ENCODE measurements around the gene ODF2. TPM values are rescaled to one million over a fixed set of nuclear protein-coding genes. Genes with fewer than 3 reads are reported as not detected.

The ODF2 gene
- total and polyA plus RNA-seq, 2 of the 13 experiments (the other 11 are each of a cell fraction or from before 2014, with no cell fraction given), result 9.8 to 31.3 TPM

- WGBS (ENCODE audit: low lambda C conversion rate), result 0% methylated on average over 1 of the region's 1 CpG
- ChIA-PET POLR2A (interaction anchor here (1.5 to 2.1 kb wide), 3 partner anchors 10 to 141 kb away, joined by 3 to 11 read pairs (median 5); partner anchors contain the start of genes GLE1 and SPTAN1), CTCF (ENCODE audit: low intra/inter-chr PET ratio, low total read pairs) (no interaction called here)
- BruUV-seq (replicated peaks), result no TSS peak
- Histone ChIP-seq H3K9me3 (ENCODE audit: low read length) (no peaks in the 10 kb centered on the region), H3K9ac (ENCODE audit: insufficient read depth, low read depth, low read length) (peak overlapping the region; percentile 18; the same call in 1 of the 2 replicates), H3K4me3 (replicated peaks in 1 of 3; ENCODE audit: insufficient read depth in 1 of 3, low read depth in 2 of 3, low read length in 3 of 3) (no peak overlapping the region), H3K27me3 (ENCODE audit: control insufficient read depth in 1 of 2, insufficient read depth in 2 of 2, low read length in 2 of 2) (no peaks in the 10 kb centered on the region), H3K4me2 (ENCODE audit: low read depth, low read length) (no peak overlapping the region), H3K79me2 (ENCODE audit: insufficient read depth, low read length) (no peaks in the 10 kb centered on the region), H3K36me3 (replicated peaks in 1 of 2; ENCODE audit: control insufficient read depth in 1 of 2, insufficient read depth in 2 of 2, low read length in 2 of 2) (peaks cover 19 to 49% of the 10 kb centered on the region in 2 experiments), H4K20me1 (ENCODE audit: insufficient read depth, low read length) (no peaks in the 10 kb centered on the region), H2AFZ (ENCODE audit: low read length) (no peak overlapping the region), H3K4me1 (ENCODE audit: insufficient read depth, low read length) (peaks cover 17% of the 10 kb centered on the region), H3K27ac (ENCODE audit: extremely low read length, insufficient read depth, low read length) (peak overlapping the region; percentile 46)
- no peak for FAIRE-seq
- in situ Hi-C loops (cut with HindIII; ENCODE audit: extremely low pct_ligation_motif_present, low pct_unique_long_range_greater_than_20kb), result no loop called here
- intact Hi-C loops (cut with micrococcal nuclease; ENCODE audit: unreplicated experiment), result no loop called here
- peak; percentile 33 for ATAC-seq
- no peak for DNase-seq (ENCODE audit: low spot score)
- TF ChIP-seq YEATS4 (CRISPR knock-in tag; IDR thresholded peaks at IDR 0.05; ENCODE audit: borderline replicate concordance), result 0 out of 2 replicates have a peak, but pooled peaks have one; percentile 0
- TF ChIP-seq SAP130 (CRISPR knock-in tag; IDR thresholded peaks at IDR 0.05; ENCODE audit: low read depth), result no peak
Measured at GRCh38 chr9:128495296-128495695, 39.5 kb downstream of the ODF2 start.

DNA sequence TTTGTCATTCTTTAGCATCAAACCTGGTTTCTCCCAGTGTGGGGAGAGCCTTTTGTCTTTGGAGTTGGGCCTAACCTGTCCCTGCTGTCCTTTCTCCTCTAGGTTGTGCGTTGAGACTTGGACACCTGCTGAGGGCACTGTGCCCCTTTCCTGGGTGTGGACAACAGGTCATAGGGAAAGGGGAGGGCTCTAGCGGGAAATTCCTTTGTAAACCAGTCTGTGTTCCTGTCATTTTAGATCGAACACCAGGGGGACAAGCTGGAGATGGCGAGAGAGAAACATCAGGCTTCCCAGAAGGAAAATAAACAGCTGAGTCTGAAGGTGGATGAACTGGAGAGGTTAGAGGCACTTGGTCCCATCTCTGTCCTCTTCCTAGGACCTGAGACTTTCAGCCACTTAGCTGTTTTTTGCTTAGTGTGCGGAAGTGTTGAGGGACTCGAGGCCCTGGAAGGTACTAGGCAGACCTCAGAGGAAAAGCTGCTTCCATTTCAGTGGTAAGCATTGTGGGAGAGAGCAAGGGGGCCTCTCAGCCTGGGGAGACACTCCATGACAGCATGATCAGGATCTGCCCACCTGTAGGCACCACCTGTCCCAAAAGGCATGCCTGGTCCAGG lies 40.1 kb downstream of the ODF2 start:
- Histone ChIP-seq H3K4me1 (ENCODE audit: insufficient read depth, low read length) (peaks cover 17% of the 10 kb centered on the region), H4K20me1 (ENCODE audit: insufficient read depth, low read length) (no peaks in the 10 kb centered on the region), H3K4me3 (replicated peaks in 1 of 3; ENCODE audit: insufficient read depth in 1 of 3, low read depth in 2 of 3, low read length in 3 of 3) (no peak overlapping the region), H3K27me3 (ENCODE audit: control insufficient read depth in 1 of 2, insufficient read depth in 2 of 2, low read length in 2 of 2) (no peaks in the 10 kb centered on the region), H3K9ac (ENCODE audit: insufficient read depth, low read depth, low read length) (peak overlapping the region; percentile 18; the same call in 1 of the 2 replicates), H3K4me2 (ENCODE audit: low read depth, low read length) (no peak overlapping the region; the same call in 1 of the 2 replicates), H3K36me3 (replicated peaks in 1 of 2; ENCODE audit: control insufficient read depth in 1 of 2, insufficient read depth in 2 of 2, low read length in 2 of 2) (peaks cover 19 to 54% of the 10 kb centered on the region in 2 experiments), H3K79me2 (ENCODE audit: insufficient read depth, low read length) (no peaks in the 10 kb centered on the region), H3K9me3 (ENCODE audit: low read length) (no peaks in the 10 kb centered on the region), H3K27ac (ENCODE audit: extremely low read length, insufficient read depth, low read length) (peak overlapping the region; percentile 46), H2AFZ (ENCODE audit: low read length) (no peak overlapping the region)
- DNase-seq (ENCODE audit: low spot score), result peak; percentile 70
- CTCF ChIA-PET (ENCODE audit: low intra/inter-chr PET ratio, low total read pairs), result no interaction called here
- FAIRE-seq, result peak; percentile 51
- 60% methylated on average over 6 of the region's 6 CpGs for whole genome bisulfite sequencing (ENCODE audit: low lambda C conversion rate)
- intact Hi-C loops (cut with micrococcal nuclease; ENCODE audit: unreplicated experiment), result no loop called here
- no TSS peak for BruUV-seq (replicated peaks)
- POLR2A ChIA-PET, result interaction anchor here (1.5 to 2.1 kb wide), 3 partner anchors 9 to 140 kb away, joined by 3 to 11 read pairs (median 5); partner anchors contain the start of genes GLE1 and SPTAN1
- peak; percentile 94 for ATAC-seq
- in situ Hi-C loops (cut with HindIII; ENCODE audit: extremely low pct_ligation_motif_present, low pct_unique_long_range_greater_than_20kb), result no loop called here
- TF ChIP-seq ZFP36L2 (CRISPR knock-in tag; IDR thresholded peaks at IDR 0.05) (no peak), RARG (CRISPR knock-in tag; IDR thresholded peaks at IDR 0.05; ENCODE audit: low read depth) (no peak), ZNF589 (CRISPR knock-in tag; conservative IDR thresholded peaks at IDR 0.05) (no peak), MAFF (IDR thresholded peaks at IDR 0.05; ENCODE audit: low read depth, low read length) (peak; percentile 38; the same call in 1 of the 2 replicates), SMC3 (IDR thresholded peaks at IDR 0.05; ENCODE audit: low read length) (0 out of 2 replicates have a peak, but pooled peaks have one; percentile 26), ZBTB38 (CRISPR knock-in tag; IDR thresholded peaks at IDR 0.05) (peak; percentile 37; the same call in 1 of the 2 replicates), YEATS4 (CRISPR knock-in tag; IDR thresholded peaks at IDR 0.05; ENCODE audit: borderline replicate concordance) (0 out of 2 replicates have a peak, but pooled peaks have one; percentile 20), HNF4G (IDR thresholded peaks at IDR 0.05; ENCODE audit: borderline replicate concordance, low read depth, low read length) (no peak), HNF4G (CRISPR knock-in tag; IDR thresholded peaks at IDR 0.05; ENCODE audit: borderline replicate concordance, low read depth) (no peak)
- TF ChIP-seq, protein P1, sequence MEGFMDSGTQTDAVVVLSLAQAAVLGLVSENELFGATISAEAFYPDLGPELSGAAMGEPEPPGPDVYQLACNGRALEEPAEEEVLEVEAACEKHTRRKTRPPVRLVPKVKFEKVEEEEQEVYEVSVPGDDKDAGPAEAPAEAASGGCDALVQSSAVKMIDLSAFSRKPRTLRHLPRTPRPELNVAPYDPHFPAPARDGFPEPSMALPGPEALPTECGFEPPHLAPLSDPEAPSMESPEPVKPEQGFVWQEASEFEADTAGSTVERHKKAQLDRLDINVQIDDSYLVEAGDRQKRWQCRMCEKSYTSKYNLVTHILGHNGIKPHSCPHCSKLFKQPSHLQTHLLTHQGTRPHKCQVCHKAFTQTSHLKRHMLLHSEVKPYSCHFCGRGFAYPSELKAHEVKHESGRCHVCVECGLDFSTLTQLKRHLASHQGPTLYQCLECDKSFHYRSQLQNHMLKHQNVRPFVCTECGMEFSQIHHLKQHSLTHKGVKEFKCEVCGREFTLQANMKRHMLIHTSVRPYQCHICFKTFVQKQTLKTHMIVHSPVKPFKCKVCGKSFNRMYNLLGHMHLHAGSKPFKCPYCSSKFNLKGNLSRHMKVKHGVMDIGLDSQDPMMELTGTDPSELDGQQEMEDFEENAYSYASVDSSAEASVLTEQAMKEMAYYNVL (CRISPR knock-in tag; IDR thresholded peaks at IDR 0.05; ENCODE audit: borderline replicate concordance), result no peak
- TF ChIP-seq, protein P2, sequence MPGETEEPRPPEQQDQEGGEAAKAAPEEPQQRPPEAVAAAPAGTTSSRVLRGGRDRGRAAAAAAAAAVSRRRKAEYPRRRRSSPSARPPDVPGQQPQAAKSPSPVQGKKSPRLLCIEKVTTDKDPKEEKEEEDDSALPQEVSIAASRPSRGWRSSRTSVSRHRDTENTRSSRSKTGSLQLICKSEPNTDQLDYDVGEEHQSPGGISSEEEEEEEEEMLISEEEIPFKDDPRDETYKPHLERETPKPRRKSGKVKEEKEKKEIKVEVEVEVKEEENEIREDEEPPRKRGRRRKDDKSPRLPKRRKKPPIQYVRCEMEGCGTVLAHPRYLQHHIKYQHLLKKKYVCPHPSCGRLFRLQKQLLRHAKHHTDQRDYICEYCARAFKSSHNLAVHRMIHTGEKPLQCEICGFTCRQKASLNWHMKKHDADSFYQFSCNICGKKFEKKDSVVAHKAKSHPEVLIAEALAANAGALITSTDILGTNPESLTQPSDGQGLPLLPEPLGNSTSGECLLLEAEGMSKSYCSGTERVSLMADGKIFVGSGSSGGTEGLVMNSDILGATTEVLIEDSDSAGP (CRISPR knock-in tag; IDR thresholded peaks at IDR 0.05; ENCODE audit: borderline replicate concordance), result 0 out of 2 replicates have a peak, but pooled peaks have one; percentile 17

Data from HepG2 (cell line).